ENCODE data around the gene TLE5. TPM values are rescaled to one million over a fixed set of nuclear protein-coding genes. Genes with fewer than 3 reads are reported as not detected.

Gene TLE5
- total and polyA plus RNA-seq, 10 of the 15 experiments (the other 5 are each of a cell fraction or from before 2014, with no cell fraction given), result 2.5 to 373 (median 154) TPM

DNA sequence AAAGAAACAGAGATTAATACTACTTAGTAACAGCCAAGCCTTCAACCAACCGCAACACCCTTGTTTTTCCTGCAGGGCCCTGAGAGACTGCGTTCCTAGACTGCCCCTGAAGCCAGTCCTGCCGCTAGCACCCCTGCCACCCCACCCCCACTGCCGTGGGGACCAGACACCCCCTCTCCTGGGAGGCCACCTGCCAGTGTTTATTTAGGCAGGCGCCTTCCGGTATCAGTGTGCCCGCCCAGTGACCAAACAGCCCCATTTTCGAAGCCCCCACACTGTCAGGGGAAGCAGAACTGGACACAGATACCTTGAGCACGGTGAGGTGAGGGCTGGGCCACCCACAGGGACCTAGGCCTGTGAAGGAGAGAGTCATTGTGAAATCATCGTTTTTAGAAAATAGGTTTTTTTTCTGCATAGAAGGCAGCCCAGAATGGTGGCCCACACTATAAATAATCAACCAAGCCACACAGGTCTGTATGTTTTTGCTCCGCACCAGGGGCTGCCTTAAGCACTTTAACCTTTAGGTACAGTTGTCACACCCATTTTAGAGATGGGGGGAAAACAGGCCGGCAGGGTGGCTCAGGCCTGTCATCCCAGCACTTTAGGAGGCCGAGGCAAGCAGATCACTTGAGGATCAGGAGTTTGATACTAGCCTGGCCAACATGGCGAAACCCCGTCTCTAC is 3.5 kb upstream of the TLE5 start (continued):
- TF ChIP-seq, protein P1, sequence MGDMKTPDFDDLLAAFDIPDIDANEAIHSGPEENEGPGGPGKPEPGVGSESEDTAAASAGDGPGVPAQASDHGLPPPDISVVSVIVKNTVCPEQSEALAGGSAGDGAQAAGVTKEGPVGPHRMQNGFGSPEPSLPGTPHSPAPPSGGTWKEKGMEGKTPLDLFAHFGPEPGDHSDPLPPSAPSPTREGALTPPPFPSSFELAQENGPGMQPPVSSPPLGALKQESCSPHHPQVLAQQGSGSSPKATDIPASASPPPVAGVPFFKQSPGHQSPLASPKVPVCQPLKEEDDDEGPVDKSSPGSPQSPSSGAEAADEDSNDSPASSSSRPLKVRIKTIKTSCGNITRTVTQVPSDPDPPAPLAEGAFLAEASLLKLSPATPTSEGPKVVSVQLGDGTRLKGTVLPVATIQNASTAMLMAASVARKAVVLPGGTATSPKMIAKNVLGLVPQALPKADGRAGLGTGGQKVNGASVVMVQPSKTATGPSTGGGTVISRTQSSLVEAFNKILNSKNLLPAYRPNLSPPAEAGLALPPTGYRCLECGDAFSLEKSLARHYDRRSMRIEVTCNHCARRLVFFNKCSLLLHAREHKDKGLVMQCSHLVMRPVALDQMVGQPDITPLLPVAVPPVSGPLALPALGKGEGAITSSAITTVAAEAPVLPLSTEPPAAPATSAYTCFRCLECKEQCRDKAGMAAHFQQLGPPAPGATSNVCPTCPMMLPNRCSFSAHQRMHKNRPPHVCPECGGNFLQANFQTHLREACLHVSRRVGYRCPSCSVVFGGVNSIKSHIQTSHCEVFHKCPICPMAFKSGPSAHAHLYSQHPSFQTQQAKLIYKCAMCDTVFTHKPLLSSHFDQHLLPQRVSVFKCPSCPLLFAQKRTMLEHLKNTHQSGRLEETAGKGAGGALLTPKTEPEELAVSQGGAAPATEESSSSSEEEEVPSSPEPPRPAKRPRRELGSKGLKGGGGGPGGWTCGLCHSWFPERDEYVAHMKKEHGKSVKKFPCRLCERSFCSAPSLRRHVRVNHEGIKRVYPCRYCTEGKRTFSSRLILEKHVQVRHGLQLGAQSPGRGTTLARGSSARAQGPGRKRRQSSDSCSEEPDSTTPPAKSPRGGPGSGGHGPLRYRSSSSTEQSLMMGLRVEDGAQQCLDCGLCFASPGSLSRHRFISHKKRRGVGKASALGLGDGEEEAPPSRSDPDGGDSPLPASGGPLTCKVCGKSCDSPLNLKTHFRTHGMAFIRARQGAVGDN (IDR thresholded peaks at IDR 0.05), result peak; percentile 95
- TF ChIP-seq RAD51 (IDR thresholded peaks at IDR 0.05) (no peak), RCOR1 (conservative IDR thresholded peaks at IDR 0.05; ENCODE audit: low read depth, low read length) (no peak), SUZ12 (IDR thresholded peaks at IDR 0.05; ENCODE audit: unreplicated experiment) (no peak), TCF12 (IDR thresholded peaks at IDR 0.05; ENCODE audit: low read depth, low read length) (peak; percentile 88; the same call in 1 of the 2 replicates), POLR2A (IDR thresholded peaks at IDR 0.05; ENCODE audit: low read depth, low read length) (0 out of 2 replicates have a peak, but pooled peaks have one; percentile 55), BHLHE40 (IDR thresholded peaks at IDR 0.05; ENCODE audit: borderline replicate concordance in 1 of 2, low read depth in 2 of 2, low read length in 1 of 2) (peak; percentile 10 to 66; a peak in 1 of 4 replicates), GATAD2B (conservative IDR thresholded peaks at IDR 0.05; ENCODE audit: low read depth) (peak; percentile 61), NBN (IDR thresholded peaks at IDR 0.05) (peak; percentile 59), PAX5 (IDR thresholded peaks at IDR 0.05; ENCODE audit: borderline replicate concordance, low read depth, low read length) (peak; percentile 48; the same call in 1 of the 2 replicates), MTA2 (IDR thresholded peaks at IDR 0.05; ENCODE audit: low read depth) (peak; percentile 39; the same call in 1 of the 2 replicates), ZNF274 (IDR thresholded peaks at IDR 0.05; ENCODE audit: insufficient read depth, insufficient read length) (no peak), IRF4 (IDR thresholded peaks at IDR 0.05; ENCODE audit: low read depth, low read length) (peak; percentile 53; the same call in 1 of the 2 replicates), KLF5 (IDR thresholded peaks at IDR 0.05; ENCODE audit: partially characterized antibody) (no peak), YY1 (IDR thresholded peaks at IDR 0.05; ENCODE audit: low read depth, low read length) (no peak), FOXM1 (IDR thresholded peaks at IDR 0.05; ENCODE audit: low read depth, low read length) (no peak), DPF2 (IDR thresholded peaks at IDR 0.05) (peak; percentile 79; the same call in 1 of the 2 replicates), EGR1 (IDR thresholded peaks at IDR 0.05; ENCODE audit: borderline replicate concordance in 1 of 2, low read depth in 2 of 2, low read length in 2 of 2) (peak in 1 of 2 experiments; percentile 40; a peak in 1 of 3 replicates), EED (IDR thresholded peaks at IDR 0.05; ENCODE audit: low read depth) (peak; percentile 24; the same call in 1 of the 2 replicates), MEF2A (IDR thresholded peaks at IDR 0.05; ENCODE audit: insufficient read depth, low read depth, low read length) (peak; percentile 6; the same call in 1 of the 2 replicates), JUND (IDR thresholded peaks at IDR 0.05; ENCODE audit: low read depth, low read length) (no peak)
- TF ChIP-seq, protein P2, sequence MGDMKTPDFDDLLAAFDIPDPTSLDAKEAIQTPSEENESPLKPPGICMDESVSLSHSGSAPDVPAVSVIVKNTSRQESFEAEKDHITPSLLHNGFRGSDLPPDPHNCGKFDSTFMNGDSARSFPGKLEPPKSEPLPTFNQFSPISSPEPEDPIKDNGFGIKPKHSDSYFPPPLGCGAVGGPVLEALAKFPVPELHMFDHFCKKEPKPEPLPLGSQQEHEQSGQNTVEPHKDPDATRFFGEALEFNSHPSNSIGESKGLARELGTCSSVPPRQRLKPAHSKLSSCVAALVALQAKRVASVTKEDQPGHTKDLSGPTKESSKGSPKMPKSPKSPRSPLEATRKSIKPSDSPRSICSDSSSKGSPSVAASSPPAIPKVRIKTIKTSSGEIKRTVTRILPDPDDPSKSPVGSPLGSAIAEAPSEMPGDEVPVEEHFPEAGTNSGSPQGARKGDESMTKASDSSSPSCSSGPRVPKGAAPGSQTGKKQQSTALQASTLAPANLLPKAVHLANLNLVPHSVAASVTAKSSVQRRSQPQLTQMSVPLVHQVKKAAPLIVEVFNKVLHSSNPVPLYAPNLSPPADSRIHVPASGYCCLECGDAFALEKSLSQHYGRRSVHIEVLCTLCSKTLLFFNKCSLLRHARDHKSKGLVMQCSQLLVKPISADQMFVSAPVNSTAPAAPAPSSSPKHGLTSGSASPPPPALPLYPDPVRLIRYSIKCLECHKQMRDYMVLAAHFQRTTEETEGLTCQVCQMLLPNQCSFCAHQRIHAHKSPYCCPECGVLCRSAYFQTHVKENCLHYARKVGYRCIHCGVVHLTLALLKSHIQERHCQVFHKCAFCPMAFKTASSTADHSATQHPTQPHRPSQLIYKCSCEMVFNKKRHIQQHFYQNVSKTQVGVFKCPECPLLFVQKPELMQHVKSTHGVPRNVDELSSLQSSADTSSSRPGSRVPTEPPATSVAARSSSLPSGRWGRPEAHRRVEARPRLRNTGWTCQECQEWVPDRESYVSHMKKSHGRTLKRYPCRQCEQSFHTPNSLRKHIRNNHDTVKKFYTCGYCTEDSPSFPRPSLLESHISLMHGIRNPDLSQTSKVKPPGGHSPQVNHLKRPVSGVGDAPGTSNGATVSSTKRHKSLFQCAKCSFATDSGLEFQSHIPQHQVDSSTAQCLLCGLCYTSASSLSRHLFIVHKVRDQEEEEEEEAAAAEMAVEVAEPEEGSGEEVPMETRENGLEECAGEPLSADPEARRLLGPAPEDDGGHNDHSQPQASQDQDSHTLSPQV (IDR thresholded peaks at IDR 0.05), result no peak
- TF ChIP-seq, protein P3, sequence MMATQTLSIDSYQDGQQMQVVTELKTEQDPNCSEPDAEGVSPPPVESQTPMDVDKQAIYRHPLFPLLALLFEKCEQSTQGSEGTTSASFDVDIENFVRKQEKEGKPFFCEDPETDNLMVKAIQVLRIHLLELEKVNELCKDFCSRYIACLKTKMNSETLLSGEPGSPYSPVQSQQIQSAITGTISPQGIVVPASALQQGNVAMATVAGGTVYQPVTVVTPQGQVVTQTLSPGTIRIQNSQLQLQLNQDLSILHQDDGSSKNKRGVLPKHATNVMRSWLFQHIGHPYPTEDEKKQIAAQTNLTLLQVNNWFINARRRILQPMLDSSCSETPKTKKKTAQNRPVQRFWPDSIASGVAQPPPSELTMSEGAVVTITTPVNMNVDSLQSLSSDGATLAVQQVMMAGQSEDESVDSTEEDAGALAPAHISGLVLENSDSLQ (IDR thresholded peaks at IDR 0.05), result no peak

Data from GM12878 (cell line).